Medulla oblongata (tissue), 1 donor: ENCODE results near the gene CEP83.
"Not testable (repeated sequence)": the region's sequence is repeated elsewhere in the genome, so short reads cannot be mapped to it uniquely, and the experiment has no call there.

ENCODE experiments used
- DNase-seq: peaks from one replicate; pipeline ENCODE4 v3.0.0-alpha.2; 2015; ENCODE audit errors: extremely low spot score

The CEP83 gene

GRCh38 chr12:94379479-94380113 is 80.1 kb downstream of the CEP83 start:
- no peak for DNase-seq

DNA sequence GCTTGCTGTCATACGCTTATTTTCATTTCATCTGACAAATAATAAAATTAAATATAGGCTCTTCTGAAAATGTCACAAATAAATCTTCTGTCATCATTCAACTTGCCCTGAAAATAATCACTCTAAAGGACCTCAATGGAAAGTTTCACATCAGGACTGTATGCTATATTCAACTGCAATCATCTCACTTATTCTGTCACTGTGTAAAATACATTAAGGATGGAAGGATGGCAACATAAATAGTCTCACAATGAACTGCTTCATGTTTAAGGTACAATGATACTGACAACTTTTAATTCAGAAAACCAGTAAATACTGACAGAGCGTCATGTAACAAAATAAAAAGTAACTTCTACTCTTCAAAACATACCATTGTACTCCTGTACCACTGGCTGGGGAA is 82.1 kb downstream of the CEP83 start:
- DNase-seq = no peak

DNA sequence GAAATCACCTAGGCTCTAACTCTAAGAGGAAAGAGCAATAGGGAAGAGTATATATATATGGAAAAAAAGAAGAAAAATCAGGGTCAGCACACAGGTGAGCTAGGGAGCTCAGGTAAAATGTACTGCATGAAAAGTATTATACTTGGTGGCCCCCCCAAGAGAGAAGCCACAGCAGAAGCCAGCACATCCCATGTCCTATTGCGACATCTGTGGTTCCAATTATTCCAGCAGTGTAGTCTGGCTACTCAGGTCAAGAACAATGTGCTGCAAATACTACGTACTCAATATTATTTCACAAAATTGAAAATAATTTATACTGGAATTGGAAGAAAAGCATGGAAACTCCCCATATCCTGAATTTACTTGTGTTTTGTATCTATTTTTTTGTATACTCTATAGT is 85.5 kb downstream of the CEP83 start:
- no peak for DNase-seq

DNA sequence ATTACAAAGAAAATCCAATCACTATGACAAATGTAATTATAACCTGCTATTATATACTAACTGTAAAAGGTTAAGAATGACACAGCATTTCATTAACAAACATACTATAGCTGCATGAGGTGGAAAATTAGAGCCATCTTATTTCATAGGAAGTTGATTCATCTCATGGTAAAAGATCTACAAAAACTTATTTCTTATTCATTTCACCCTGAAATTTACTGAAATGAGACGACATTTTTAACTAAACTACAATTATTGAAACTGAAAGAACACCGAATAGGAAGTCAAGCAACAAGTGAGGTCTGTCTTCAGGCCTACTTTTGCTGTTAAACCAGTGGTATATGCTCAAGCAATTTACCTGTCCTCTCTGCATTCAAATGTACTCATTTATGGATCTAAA is 87.2 kb downstream of the CEP83 start:
- no peak for DNase-seq

GRCh38 chr12:94362653-94363052 is 97.0 kb downstream of the CEP83 start:
- DNase-seq = no peak

GRCh38 chr12:94359761-94360160 is 99.9 kb downstream of the CEP83 start:
- DNase-seq = no peak

DNA sequence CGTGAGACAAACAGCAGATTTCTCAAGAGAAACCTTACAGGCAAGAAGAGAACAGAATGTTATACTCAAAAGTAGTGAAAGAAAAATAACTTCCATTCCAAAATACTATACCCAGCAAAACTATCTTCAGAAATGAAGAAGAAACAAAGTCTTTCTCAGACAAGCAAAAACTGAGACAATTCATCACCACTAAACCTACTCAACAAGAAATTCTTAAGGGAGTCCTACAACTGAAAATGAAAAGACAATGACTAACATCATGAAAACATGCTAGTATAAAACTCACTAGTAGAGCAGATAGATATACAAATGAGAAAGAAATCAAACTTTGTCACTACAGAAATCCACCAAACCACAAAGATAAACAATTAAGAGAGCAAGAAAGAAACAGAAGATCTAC is 106.5 kb downstream of the CEP83 start:
- DNase-seq = no peak

DNA sequence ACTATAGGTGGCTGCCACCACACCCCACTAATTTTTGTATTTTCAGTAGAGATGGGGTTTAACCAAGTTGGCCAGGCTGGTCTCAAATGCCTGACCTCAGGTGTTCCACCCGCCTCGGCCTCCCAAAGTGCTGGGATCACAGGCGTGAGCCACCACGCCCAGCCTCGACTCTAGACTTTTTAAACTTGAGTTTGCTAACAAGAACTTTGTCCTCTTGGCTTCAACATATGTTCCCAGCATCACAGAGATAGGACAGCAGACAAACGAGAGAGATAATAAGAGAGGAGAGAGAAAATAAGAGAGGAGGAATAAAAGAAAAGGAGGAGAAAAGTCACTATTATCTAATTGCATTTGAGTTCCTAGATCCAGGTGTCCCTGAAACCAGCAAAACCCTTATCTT is 119.1 kb downstream of the CEP83 start:
- no peak for DNase-seq

GRCh38 chr12:94338006-94338794 is 121.5 kb downstream of the CEP83 start:
- no peak for DNase-seq

GRCh38 chr12:94336211-94336925 is 123.3 kb downstream of the CEP83 start:
- no peak for DNase-seq

DNA sequence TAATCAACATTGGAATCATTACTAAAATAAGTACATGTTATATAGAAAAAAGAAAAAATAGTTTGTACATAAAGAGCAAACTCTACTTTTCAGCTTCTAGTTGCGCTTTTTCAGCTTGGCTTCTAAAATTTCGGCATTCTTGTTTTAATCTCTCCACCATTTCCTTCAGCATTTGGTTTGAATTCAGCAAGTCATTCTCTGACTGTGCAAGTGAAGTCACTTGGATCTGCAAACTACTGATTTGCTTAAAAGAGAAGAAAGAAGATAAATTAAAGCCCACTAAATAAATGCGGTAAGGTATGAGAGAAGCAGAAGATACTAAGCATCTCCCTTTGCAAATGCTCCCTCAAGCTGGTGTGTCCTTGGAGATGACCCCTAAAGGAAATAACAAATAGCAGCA is 126.3 kb downstream of the CEP83 start:
- no peak for DNase-seq

DNA sequence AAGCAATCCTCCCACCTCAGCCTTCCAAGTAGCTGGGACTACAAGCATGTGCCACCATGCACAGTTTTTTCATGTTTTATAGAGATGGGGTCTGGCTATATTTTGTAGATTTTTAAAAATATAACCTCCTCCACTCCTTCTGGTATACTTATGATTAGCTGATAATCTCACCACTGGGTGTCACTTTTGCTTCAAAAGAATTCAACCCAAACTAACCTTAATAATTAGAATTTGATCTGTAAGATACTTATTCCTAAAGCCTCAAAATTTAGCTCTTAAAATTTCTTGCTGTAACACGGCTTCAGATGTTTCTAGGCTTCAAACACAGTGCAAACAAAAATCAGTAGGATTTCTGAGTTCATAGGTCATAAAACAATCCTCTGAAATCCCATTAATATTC is 130.3 kb downstream of the CEP83 start:
- no peak for DNase-seq

- no peak for DNase-seq
Observed at GRCh38 chr12:94327809-94328208, 131.9 kb downstream of the CEP83 start.

DNA sequence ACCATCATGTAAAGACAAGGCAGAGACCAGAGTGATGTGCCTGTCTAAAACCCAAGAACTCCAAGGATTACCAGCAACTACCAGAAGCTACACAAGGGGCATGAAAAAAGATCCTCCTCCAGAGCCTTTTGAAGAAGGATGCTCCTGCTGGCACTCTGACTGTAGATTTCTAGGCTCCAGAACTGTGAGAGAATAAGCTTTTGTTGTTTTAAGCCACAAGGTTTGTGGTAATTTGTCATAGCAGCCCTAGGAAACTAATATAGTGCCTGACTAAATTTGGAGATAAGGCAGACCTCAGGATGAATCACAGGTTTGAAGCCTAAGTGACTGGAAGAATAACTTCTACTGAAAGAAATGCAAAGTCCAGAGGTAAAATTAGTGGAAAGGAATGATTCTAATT is 132.9 kb downstream of the CEP83 start:
- DNase-seq = no peak

GRCh38 chr12:94326234-94326633 is 133.4 kb downstream of the CEP83 start:
- no peak for DNase-seq

GRCh38 chr12:94322346-94322745 is 137.3 kb downstream of the CEP83 start:
- DNase-seq = no peak

DNA sequence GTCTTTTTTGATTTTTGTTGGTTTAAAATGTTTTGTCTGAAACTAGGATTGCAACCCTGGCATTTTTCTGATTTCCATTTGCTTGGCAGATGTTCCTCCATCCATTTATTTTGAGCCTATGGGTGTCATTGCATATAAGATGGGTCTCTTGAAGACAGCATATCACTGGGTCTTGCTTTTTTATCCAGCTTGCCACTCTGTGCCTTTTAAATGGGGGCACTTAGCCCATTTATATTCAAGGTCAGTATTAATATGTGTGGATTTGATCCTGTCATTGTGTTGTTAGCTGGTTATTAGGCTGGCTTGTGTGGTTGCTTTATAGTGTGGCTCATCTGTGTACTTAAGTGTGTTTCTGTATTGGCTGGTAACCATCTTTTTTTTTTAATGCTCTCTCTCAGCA is 139.6 kb downstream of the CEP83 start:
- no peak for DNase-seq

DNA sequence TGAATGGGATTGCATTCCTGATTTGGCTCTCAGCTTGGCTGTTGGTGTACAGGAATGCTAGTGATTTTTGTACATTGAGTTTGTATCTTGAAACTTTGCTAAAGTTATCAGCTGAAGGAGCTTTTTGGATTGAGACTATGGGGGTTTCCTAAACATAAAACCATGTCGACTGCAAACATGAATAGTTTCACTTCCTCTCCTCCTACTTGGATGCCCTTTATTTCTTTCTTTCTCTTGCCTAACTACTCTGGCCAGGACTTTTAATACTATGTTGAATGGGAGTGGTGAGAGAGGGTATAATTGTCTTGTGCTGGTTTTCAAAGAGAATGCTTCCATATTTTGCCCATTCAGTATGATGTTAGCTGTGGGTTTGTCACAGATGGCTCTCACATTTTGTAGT is 141.5 kb downstream of the CEP83 start:
- no peak for DNase-seq

DNA sequence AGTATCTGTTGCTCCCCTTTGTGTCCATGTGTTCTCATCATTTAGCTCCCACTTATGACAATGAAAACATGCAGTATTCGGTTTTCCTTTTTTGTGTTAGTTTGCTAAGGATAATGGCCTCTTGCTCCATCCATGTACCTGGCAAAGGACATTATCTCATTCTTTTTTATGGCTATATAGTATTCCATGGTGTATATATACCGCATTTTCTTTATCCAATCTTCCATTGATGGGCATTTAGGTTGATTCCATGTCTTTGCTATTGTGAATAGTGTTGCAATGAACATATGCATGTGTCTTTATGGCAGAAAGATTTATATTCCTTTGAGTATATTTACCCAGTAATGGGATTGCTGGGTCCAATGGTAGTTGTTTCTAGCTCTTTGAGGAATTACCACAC is 143.1 kb downstream of the CEP83 start:
- not testable (repeated sequence) for DNase-seq

DNA sequence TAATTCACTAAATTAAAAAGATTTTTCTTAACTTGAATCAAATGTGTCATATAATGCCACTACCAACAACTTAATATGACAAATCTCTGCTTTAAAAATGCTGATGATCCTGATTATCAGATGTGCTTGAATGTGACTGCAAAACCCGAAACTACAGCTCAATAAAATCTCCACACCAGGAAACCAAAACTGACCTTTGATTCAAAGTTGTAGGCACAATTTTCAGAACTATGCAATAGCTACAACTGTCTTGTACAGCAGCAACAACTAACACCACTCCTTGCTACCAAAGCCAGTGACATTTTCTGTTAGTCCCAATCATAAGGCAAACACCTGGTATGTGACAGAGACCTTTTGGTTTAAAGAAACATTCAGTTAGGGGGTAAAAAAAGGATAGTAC is 147.3 kb downstream of the CEP83 start:
- no peak for DNase-seq

DNA sequence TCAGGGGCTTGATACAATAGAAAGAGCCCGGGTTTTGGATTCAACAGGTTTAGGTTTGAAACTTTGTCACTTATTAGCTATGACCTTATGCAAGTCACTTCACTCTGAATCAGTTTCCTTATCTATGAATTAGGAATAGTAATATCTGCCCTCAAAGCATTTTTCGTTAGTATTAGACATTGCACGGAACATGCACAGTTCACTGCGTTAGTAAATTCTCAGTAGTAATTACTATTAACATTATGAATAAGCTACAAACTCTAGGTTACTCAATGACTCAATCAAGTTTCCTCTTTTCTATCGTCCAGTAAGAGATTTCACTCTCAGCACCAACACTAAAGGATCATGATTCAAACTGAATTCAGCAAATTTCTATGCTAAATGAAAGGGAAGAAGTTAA is 150.3 kb downstream of the CEP83 start:
- DNase-seq = no peak

DNA sequence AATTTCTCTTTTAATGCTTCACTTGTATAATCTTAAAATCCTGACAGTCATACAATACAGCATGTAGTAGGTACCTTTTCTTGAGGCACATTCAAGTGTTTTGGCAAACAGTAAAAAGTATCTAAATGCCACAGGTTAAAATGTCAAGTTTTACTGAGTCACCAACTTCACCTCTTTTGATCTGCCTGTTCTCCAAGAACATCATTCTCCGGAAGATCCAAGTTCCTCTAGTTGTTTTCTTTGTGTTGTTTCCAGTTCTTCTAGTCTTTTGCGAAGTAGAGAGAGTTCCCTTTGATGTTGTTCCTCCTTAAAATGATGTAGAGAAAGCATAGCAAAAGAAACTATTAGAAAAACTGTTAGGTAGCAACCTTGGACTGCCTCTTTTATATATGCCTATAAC is 151.1 kb downstream of the CEP83 start:
- DNase-seq = no peak
